CD4-positive, CD25-positive, alpha-beta regulatory T cell (primary cell): ENCODE data around the gene SLC2A4RG. TPM values are rescaled to one million over a fixed set of nuclear protein-coding genes. Genes with fewer than 3 reads are reported as not detected.

Experiments used
- polyA plus RNA-seq, 4 donors: library from polyadenylated mRNA; unstranded; fragments of 300-500 nt; fragmentation: Illumina TruSeq; gene quantifications; one replicate each; pipeline ENCODE4 v1.2.3, GENCODE V29; 2021
- total RNA-seq: library from RNA; stranded (reverse); gene quantifications from one replicate; pipeline ENCODE4 v1.2.3, GENCODE V29; 2022

The SLC2A4RG gene
- total and polyA plus RNA-seq, 5 donors from 2014 or later: 2.9 to 110 (median 4.8) TPM

Other genes starting within 250 kb of the SLC2A4RG start
- gene EEF1A2, start 240.7 kb upstream of the SLC2A4RG start, total RNA-seq: 2.1 TPM
- gene EEF1A2, start 240.7 kb upstream of the SLC2A4RG start, polyA plus RNA-seq: under 1 TPM in 3 of 4 donors, not detected in 1; 0.10 to 0.56 (median 0.11) TPM
- gene PPDPF, start 219.0 kb upstream of the SLC2A4RG start, total RNA-seq: 155 TPM
- 100 to 1,000 TPM in 1 of 4 donors, 10 to 100 TPM in 3; 75.8 to 110 (median 85.2) TPM for gene PPDPF, start 219.0 kb upstream of the SLC2A4RG start, polyA plus RNA-seq
- 0.20 TPM for gene PTK6, start 202.4 kb upstream of the SLC2A4RG start, total RNA-seq
- under 1 TPM in 3 of 4 donors, not detected in 1; 0.15 to 0.21 (median 0.19) TPM for gene PTK6, start 202.4 kb upstream of the SLC2A4RG start, polyA plus RNA-seq
- gene SRMS, start 192.0 kb upstream of the SLC2A4RG start, total RNA-seq: not detected
- not detected for gene SRMS, start 192.0 kb upstream of the SLC2A4RG start, polyA plus RNA-seq
- 1.5 TPM for gene FNDC11, start 185.6 kb upstream of the SLC2A4RG start, total RNA-seq
- gene FNDC11, start 185.6 kb upstream of the SLC2A4RG start, polyA plus RNA-seq: under 1 TPM; 0.07 to 0.94 (median 0.18) TPM
- 124 TPM for gene HELZ2, start 165.5 kb upstream of the SLC2A4RG start, total RNA-seq
- 1 to 10 TPM; 5.8 to 8.9 (median 7.1) TPM for gene HELZ2, start 165.5 kb upstream of the SLC2A4RG start, polyA plus RNA-seq
- 21.9 TPM for gene GMEB2, start 112.7 kb upstream of the SLC2A4RG start, total RNA-seq
- 10 to 100 TPM in 2 of 4 donors, 1 to 10 TPM in 2; 8.3 to 10.5 (median 9.4) TPM for gene GMEB2, start 112.7 kb upstream of the SLC2A4RG start, polyA plus RNA-seq
- 64.6 TPM for gene STMN3, start 86.4 kb upstream of the SLC2A4RG start, total RNA-seq
- gene STMN3, start 86.4 kb upstream of the SLC2A4RG start, polyA plus RNA-seq: 10 to 100 TPM; 11.7 to 13.5 (median 12.5) TPM
- 38.3 TPM for gene RTEL1, start 81.5 kb upstream of the SLC2A4RG start, total RNA-seq
- gene RTEL1, start 81.5 kb upstream of the SLC2A4RG start, polyA plus RNA-seq: 1 to 10 TPM; 1.8 to 3.7 (median 2.7) TPM
- not detected for gene TNFRSF6B, start 43.1 kb upstream of the SLC2A4RG start, total RNA-seq
- gene TNFRSF6B, start 43.1 kb upstream of the SLC2A4RG start, polyA plus RNA-seq: not detected
- gene ARFRP1, start 31.8 kb upstream of the SLC2A4RG start, total RNA-seq: 51.6 TPM
- 10 to 100 TPM; 56.6 to 65.7 (median 63.1) TPM for gene ARFRP1, start 31.8 kb upstream of the SLC2A4RG start, polyA plus RNA-seq
- gene ZGPAT, start 31.7 kb upstream of the SLC2A4RG start, total RNA-seq: 51.5 TPM
- gene ZGPAT, start 31.7 kb upstream of the SLC2A4RG start, polyA plus RNA-seq: 10 to 100 TPM; 34.0 to 43.2 (median 40.3) TPM
- gene LIME1, start 3.1 kb upstream of the SLC2A4RG start, total RNA-seq: 237 TPM
- gene LIME1, start 3.1 kb upstream of the SLC2A4RG start, polyA plus RNA-seq: 100 to 1,000 TPM; 338 to 547 (median 430) TPM
- gene ZBTB46, start 91.5 kb downstream of the SLC2A4RG start, total RNA-seq: 0.49 TPM
- under 1 TPM in 2 of 4 donors, not detected in 2; 0.03 to 0.09 TPM for gene ZBTB46, start 91.5 kb downstream of the SLC2A4RG start, polyA plus RNA-seq
- not detected for gene ABHD16B, start 121.7 kb downstream of the SLC2A4RG start, total RNA-seq
- gene ABHD16B, start 121.7 kb downstream of the SLC2A4RG start, polyA plus RNA-seq: under 1 TPM in 1 of 4 donors, not detected in 3; 0.21 TPM
- gene TPD52L2, start 125.5 kb downstream of the SLC2A4RG start, total RNA-seq: 33.7 TPM
- 10 to 100 TPM; 69.0 to 72.1 (median 69.9) TPM for gene TPD52L2, start 125.5 kb downstream of the SLC2A4RG start, polyA plus RNA-seq
- 34.9 TPM for gene DNAJC5, start 155.3 kb downstream of the SLC2A4RG start, total RNA-seq
- gene DNAJC5, start 155.3 kb downstream of the SLC2A4RG start, polyA plus RNA-seq: 1 to 10 TPM; 5.0 to 7.0 (median 5.8) TPM
- gene UCKL1, start 216.6 kb downstream of the SLC2A4RG start, total RNA-seq: 43.0 TPM
- 10 to 100 TPM; 25.1 to 35.7 (median 31.6) TPM for gene UCKL1, start 216.6 kb downstream of the SLC2A4RG start, polyA plus RNA-seq
- 21.2 TPM for gene ZNF512B, start 230.2 kb downstream of the SLC2A4RG start, total RNA-seq
- under 1 TPM; 0.41 to 0.47 (median 0.45) TPM for gene ZNF512B, start 230.2 kb downstream of the SLC2A4RG start, polyA plus RNA-seq
- gene SAMD10, start 239.9 kb downstream of the SLC2A4RG start, total RNA-seq: 14.3 TPM
- 1 to 10 TPM; 5.9 to 8.3 (median 7.2) TPM for gene SAMD10, start 239.9 kb downstream of the SLC2A4RG start, polyA plus RNA-seq
- 61.8 TPM for gene PRPF6, start 241.4 kb downstream of the SLC2A4RG start, total RNA-seq
- 10 to 100 TPM; 76.8 to 85.3 (median 80.1) TPM for gene PRPF6, start 241.4 kb downstream of the SLC2A4RG start, polyA plus RNA-seq